Adrenal gland (tissue), 5 donors: Measurements from ENCODE around the gene IL1RAPL1.

ENCODE experiments used
- POLR2A ChIP-seq, 2 donors: fragments of 450-650 bp; IDR thresholded peaks; one replicate each; pipeline ENCODE4 v1.6.1; 2017; ENCODE audit warnings: antibody characterized with exemption in 2 of 2, mild to moderate bottlenecking in 2 of 2, moderate library complexity in 1 of 2
- TF ChIP-seq, protein P1 (sequence below), 6 experiments: fragments of 450-650 bp in 4 of 6; fragments of 200-600 bp in 2 of 6; sonication (generic) in 1 of 6; IDR thresholded peaks; 1 replicate in 5 of 6; 2 replicates in 1 of 6; pipeline versions ENCODE4 v1.5.1 to v1.8.0; 2016 to 2021; ENCODE audit warnings: antibody characterized with exemption in 6 of 6, mild to moderate bottlenecking in 2 of 6, moderate library complexity in 1 of 6
- donor health status: DM: no; HTN: no; CAD: no.

DNA sequence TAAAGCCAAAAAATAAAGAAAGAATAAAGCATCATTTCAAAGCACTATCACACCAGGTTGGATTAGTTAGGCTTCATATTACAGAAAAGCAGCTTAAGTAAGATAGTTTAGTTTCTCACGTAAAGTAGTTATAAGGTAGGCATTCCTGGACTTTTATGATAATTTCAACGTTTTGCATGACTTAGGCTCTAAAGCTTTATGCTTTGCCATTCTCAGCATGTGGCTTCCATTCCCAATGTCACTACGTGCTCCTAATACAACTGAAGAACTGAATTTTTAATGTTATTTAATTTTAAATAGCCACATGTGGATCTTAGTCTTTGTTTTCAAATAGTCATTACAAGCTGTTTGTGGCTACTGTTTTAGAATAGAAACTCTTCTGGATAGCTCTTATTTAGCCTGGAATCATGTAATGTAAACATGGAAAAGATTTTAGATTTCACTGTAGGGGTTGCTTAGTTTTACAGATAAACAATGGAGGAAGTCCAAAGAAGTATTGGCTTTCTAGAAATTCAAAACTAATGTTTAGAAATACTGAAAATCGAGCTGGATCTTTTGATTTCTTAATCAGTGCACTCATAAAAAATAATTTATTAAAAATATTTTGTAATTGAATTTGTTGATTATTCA lies 710.0 kb downstream of the IL1RAPL1 start:
- TF ChIP-seq, protein P1, sequence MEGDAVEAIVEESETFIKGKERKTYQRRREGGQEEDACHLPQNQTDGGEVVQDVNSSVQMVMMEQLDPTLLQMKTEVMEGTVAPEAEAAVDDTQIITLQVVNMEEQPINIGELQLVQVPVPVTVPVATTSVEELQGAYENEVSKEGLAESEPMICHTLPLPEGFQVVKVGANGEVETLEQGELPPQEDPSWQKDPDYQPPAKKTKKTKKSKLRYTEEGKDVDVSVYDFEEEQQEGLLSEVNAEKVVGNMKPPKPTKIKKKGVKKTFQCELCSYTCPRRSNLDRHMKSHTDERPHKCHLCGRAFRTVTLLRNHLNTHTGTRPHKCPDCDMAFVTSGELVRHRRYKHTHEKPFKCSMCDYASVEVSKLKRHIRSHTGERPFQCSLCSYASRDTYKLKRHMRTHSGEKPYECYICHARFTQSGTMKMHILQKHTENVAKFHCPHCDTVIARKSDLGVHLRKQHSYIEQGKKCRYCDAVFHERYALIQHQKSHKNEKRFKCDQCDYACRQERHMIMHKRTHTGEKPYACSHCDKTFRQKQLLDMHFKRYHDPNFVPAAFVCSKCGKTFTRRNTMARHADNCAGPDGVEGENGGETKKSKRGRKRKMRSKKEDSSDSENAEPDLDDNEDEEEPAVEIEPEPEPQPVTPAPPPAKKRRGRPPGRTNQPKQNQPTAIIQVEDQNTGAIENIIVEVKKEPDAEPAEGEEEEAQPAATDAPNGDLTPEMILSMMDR (IDR thresholded peaks at IDR 0.05): no peak
- TF ChIP-seq POLR2A (IDR thresholded peaks at IDR 0.05): no peak
